SIG-M5 treated with dmso at 0.1 percent for 504 hours (cell line): ENCODE results near the gene C1orf21.

Source experiments
- DNase-seq: peaks from one replicate; lab custom pipeline; 2025; ENCODE audit not compliant: unreplicated experiment; lab: John Stamatoyannopoulos, UW

C1orf21 gene

DNA sequence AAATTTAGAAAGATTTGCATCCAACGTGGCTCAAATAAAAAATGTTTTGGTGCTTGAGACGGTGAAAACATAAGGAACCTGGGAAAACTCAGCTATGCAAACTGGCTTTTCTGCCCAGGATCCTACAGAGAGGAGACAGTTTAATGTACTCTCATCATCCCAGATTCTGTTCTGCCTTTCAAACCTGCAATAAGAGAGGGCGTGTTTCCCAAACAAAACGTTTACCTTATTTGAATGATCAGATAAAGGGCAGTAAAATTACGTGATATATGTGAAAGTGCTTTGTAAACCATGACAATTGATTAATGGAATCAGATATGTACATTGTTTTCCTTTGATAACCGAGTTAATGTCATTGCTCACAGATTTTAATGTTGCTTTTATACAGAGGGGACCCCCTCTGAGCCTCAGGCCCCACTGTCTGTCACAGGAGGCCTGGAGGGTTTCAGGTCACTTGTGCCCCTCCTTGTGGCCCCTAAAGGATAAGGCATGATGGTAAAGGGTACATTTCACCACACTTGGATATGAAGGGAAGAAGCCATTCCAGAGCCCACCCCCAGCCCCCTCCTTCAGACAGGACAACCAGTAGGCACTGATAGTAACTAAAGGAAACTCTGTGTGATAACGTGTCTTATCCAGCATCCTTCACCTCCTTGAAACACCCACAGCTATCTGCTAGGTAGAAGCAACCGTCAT, 210.3 kb downstream of the C1orf21 start:
- no peak for DNase-seq

DNA sequence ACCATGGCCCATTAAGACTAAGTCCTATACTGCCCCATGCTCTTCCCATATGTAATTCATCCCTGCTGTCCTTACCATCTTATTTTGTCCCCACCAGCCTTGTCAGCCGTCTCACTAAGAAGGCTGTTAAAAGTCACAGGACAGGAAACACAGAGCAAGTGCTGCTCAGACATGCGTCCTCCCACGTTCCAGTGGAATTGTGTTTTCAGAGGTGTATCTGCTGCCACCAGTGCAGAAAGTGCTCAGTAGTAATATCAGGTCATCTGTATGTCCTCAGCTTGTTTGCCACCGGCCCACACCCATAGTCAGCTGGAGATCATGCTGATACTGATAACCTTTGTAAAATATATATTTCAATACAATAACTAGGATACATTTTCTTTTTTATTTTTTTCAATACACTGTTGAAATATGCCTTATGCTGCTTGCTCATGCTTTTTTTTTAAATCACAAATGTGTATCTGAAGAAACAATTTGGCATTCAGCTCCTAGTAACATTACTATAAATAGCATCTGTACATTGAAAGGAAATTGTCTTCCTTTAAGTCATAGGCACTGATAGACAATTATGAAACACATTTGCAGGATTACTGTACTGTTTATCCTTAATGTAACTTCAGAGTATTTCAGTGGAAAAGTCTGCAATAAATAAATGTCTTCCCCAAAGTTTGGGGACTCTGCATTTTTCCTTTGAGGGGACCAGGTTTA, 211.0 kb downstream of the C1orf21 start:
- no peak for DNase-seq

DNA sequence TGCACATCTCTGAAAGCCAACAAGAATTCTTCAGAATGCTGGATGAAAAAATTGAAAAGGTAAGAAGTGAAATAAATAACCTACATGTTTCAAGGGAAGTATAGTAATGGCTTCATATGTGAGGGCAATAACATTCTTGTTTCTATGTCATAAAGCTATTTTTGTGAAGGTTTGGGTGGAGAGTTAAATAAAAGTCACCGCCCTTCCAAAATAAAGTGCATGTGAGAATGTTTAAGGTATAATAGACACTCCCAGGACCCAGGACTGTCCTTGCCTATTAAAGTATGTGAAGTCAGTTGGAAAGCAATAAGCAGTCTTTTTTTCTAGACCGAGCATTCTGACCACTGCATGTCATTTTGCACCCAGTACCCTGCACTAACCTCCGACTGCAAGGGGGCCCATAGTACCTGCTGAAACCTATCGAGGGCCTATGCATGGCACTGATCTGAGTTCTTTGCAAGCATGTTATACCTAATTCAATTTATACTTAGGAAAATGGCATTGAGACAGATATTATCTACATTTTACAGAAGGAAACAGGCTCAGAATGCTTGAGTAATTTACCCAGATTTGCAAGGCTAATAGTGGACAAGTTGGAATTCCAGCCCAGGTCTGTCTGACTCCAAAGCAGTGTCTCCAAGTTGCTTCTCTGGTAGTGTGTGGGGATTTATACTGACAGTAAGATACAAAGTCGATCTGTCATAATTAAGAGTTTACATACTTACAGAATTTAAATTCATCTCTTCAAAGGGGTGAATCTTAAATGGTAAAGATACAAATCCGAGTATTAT, 211.8 kb downstream of the C1orf21 start:
- DNase-seq = no peak

DNA sequence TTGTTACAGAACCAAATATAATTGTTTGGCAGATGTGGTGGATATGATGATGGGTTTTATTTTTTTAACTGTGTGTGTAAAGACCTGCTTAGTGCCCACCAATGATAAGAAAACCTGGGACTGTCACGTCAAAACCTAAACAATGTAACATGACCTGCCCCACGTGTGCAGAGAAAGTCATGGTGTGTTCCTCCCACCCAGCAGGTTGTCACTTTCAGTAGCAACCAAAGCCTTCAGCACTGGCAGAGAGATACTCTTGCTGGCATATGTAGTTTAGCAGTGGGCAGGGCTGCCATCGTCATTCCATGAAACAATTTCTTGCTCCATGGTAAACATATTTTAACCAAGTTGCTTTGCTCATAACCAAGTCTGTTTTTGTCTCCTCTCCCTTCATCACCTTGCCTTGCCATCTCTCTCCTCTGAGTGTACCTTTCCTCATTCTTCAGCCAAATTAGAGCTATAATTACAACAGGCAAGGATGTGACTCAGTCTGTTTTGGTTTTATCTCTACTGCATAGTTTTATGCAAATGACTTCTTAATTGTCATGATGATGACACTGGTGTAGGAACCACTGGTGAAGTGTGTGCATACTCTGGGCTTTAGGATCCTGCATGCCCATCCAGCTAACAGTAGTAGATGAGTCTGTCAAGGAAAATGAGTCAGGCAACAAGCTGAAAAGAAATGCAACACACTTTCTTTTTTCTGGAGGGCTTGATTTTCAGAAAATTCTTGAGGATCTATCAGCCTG, 217.5 kb downstream of the C1orf21 start:
- no peak for DNase-seq

DNA sequence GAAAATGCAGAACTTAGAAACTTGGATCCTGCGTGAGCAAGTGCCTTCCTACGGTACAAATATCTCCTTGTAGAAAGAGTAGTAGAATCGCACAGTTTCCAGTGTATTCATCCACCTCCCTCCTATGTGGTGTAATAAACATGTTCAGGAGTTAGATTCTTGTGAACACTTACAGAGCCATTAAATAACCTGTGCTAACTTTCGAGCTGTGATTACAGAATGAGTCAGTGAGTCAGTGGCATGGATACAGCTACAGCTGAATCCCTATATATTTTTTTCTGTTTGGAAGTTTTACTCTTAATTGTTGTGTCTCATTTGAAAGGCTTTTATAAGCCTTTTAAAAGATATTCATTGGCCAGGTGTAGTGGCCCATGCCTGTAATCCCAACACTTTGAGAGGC, 219.1 kb downstream of the C1orf21 start:
- no peak for DNase-seq

DNA sequence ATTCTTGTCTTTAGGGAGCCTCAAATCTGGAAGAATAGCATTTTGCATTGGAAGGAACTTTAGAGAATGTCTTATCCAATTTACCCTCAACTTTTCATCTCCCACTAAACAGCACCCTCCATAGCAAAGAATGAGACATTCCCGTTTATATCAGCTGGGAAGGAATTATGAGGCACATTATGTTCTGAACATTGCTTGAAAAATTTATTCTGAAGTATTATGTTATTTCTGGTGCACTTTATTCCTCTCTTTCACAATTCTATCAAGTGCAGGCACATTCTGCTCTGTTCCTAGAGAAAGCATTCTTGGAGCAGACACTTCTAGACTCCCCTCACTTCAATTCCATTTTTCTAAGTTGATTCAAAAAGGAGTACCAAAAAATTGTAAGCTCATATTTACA, 220.0 kb downstream of the C1orf21 start:
- DNase-seq = no peak

DNA sequence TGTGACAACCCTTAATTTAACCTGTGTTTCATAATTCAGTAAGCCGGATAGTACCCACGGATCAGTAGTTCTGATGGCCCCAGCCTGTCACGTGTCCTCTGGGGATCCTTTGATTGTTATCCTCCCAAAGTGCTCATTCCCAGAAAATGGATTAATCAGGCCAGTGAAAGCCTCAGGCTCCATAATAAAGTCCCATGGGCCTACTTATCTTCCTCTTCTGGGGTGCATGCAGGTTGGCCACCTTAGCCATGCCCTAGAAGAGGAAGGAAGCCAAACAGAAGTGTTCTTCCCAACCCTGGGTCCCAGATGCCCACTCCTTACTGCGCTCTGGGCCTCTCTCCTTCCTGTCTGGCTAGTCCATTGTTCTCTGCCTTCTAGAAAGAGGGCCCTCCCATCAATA, 221.8 kb downstream of the C1orf21 start:
- DNase-seq = no peak

DNA sequence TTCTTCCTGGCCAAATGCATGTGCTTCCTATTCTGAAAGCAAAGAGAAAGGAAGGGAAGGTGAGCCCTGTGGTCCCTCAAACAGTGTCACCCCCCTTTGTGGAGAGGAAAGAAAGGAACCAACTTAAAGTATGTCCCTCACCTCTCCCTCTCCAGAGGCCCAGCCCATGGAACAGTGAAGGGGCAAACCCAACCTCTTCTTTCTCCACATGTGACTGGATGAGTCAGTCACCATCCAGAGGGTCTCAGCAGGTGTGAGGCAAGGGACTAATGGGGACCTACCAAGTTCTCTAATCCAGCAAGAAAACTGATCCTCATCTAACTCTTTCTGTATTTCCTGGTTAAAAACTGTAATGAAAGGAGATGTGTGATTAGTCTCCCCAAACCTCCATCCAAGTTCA, 222.2 kb downstream of the C1orf21 start:
- no peak for DNase-seq

DNA sequence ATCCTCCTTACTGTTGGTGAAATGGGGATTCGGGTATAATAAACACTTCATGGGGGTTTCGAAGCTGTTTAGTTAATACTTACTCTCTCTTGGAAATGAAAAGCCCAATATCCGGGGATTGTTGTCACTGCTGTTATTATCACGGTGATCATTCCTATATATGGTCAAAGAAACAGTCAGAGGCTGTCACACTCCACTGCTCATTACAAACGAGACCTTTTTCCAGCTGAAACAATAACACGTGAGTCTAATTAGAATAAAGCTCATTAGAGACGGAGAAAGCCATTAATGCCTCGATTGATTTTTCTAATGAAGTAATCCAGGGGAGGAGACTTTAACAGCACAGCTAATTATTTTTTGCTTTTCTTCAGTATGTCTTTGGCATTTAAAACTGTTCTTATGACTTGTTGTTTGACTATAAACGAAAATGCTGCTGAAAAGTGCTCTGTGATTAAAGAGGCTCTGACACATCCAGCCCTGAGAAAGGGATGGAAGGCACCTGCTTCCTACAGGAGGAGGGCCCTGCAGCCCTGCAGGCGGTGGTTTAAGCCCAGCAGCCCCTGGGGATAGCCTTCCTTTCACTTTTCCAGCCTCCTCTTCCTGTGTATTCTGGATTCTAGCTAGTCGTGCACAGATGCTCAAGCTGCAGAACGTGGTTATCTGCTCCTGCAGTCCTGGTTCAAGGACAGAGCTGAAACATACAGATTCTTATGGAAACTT, 224.2 kb downstream of the C1orf21 start:
- DNase-seq = no peak

DNA sequence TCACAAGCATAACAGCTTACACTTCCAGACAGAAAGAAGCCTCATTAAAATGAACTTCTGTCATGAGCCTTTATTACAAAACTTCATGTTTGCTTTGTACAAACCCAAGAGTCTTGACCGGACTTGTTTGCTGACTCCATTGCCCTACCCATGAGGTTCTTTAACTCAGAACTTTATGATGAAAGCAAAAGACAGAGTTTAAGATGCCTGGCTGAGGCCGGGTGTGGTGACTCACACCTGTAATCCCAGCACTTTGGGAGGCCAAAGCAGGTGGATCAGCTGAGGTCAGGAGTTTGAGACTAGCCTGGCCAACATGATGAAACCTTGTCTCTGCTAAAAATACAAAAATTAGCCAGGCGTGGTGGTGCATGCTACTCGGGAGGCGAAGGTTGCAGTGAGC, 225.4 kb downstream of the C1orf21 start:
- peak; percentile 38 for DNase-seq

DNA sequence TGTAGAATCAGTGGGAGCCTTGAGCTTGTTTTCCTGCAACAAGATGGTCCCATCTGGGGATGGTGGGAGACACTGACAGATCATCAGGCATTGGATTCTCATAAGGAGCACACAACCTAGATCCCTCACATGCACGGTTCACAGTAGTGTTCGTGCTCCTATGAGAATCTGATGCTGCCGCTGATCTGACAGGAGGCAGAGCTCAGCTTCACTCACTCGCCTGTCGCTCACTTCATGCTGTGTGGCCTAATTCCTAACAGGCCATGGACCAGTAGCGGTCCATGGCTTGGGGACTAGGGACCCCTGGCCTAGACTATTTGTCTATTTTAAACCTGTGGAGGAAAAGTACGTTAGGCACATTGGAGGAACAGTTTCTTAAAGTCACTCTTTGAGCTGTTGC, 227.8 kb downstream of the C1orf21 start:
- DNase-seq = no peak

DNA sequence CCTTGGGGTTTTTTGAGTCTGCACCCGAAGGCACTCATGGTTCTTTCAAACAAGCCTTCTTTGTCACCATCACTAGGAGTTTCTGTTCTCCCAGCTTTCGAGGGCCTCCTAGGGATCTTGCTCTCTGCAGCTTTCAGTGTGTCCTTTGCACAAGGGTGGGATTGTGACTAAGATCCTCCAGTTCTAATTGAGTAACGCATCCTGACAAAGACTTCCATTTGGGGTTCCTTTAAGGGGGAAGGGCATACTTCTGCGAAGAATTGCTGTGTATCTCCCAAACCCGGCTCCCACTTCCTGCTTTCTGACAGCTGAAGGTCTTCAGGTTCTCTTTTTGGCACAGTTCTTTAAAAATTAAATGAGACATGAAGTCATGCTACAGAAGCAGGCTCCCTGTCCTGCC, 228.5 kb downstream of the C1orf21 start:
- DNase-seq = peak; percentile 92

DNA sequence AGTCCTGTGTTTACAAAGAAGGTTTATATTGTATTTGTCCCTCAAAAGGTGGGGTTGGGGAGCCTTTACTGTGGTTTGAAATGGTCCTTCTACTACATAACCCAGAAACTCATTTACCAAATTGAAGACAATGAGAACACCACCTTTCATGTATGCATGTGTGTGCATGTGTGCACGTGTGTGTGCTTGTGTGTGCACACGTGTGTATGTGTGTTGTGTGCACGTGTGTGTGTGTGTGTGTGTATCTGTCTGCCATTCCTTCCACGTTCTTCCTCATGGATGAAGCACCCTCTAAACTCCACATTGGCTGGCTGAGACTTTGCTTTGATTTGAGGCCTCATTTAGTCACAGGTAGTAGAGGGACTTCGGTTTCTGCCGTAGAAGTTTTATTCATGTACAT, 229.7 kb downstream of the C1orf21 start:
- no peak for DNase-seq

DNA sequence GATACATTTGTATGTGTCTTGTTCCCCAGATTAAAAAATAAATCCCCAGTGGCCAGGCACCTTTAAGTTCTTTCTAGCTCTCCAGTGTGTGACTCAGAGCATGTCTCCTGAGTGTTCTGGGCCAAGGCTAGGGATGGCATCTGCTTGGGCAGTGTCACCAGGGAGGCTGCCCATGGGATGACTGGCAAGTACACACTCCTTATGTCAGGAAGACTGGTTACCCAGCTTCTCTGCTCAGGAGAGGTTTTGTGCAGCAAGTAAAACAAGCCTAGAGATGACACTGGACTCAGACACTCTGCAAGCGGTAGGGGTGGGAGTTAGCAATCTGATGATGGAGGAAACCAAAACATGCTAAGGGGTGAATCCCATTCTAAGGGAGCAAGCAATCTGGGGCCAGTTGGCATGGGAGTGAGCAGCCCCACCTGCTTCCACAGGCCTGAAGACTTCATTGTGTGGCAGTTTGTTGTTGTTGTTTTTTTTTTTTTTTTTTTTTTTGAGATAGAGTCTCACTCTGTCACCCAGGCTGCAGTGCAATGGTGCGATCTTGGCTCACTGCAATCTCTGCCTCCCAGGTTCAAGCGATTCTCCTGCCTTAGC, 230.7 kb downstream of the C1orf21 start:
- DNase-seq = no peak

DNA sequence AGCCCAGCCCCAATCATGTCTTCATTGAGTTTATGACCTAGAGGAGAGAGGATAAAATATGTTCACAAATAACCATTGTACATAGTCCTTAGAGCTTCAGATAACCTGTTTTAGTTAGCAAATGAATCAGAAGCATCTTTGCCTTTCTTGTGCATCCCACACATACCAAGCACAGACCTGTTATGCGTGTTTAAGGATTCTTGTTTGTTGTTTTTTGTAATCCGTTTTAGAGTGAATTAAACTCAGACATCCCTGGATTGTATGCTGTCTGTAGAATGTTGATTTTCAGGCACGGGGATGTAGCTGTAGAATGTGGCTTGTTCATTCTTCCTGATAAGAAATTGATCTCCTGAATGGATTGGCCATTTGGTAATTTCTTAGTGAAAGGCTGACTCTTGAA, 232.0 kb downstream of the C1orf21 start:
- no peak for DNase-seq

DNA sequence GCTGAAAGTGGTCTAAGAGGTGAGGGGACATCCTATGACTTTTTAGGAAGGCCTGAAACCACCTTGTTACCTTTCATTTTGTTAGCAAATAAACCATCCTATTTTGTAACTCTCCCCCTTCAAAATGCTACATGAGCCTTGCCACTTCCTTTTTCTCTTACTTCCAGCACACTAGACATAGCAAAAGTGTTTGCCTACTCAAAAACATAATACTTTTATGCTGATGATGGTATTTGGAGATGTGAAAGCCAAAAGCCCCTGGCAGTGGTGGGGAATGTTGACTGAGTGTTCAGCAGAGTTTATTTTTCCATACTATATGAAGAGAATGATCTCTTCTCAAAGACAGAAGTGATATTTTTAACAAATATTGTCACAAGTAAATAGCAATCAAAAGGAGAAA, 233.6 kb downstream of the C1orf21 start:
- peak; percentile 12 for DNase-seq

DNA sequence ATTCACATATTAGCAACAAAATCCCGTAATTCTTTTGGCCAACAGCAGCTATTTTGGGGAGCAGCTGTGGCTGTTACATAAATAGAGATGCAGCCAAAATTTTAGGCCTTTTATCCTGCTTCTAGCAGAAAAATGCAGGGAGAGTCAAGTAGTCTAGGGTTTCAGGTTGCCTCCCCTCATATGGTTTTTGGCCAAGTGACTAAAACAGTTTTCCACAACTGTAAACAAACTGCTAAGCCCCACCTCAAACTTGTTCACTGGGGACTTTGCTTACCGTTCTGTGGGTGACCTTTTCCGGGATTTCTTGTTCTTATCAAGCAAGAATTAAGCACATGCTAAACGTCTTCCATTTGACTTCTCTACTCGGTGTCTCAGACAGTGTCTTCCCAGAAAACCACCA, 234.4 kb downstream of the C1orf21 start:
- DNase-seq = no peak

DNA sequence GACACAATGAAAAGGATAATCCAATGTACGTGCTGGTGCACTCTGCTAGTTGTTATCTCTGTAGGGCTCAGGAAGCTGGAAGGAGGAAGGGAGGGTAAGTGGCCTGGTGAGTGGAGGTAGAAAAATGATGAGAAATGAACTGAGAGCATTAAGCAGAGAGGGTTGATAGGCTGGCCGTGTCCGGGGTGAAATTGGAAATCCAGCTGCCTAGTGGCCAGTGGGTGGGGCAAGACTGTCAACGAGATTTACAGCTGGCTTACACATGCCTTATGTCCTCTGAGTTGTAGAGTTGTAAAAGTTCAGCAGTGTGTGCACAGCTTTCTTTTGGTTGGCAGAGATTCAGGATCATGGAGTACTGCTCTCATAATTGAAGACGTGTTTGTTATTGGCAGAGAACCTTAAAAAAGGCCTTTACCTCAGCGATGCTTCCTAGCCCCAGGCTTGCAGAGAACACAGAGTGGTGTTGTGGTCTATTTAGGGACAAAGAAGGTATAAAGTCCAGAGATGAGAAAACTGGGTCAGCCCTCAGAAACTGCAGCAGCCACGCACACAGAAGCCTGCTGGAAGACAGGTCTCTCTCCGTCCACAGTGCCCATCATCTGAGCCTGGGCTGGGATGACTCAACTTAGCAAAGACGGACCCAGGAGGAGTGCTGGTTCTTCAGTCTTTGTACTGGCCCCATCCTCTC, 235.5 kb downstream of the C1orf21 start:
- DNase-seq = peak; percentile 10

DNA sequence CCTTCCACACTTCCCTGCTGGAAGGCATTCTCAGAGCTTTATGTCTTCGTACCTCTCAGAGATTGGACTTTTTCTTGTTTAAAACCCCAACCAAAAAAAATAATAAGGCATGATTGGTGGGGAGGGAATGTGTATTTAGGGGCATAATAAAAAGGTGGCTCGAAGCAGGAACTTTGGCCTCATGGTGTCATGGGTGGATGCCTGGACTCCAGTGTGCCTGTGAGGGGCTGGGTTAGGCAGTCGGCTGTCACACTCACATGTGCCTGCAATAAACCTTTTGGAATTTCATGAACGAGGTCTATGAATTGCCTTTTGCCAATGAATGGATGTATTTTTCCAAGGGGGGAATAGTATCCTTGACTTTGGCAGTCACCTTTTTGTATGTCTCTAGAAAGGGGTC, 236.6 kb downstream of the C1orf21 start:
- no peak for DNase-seq

DNA sequence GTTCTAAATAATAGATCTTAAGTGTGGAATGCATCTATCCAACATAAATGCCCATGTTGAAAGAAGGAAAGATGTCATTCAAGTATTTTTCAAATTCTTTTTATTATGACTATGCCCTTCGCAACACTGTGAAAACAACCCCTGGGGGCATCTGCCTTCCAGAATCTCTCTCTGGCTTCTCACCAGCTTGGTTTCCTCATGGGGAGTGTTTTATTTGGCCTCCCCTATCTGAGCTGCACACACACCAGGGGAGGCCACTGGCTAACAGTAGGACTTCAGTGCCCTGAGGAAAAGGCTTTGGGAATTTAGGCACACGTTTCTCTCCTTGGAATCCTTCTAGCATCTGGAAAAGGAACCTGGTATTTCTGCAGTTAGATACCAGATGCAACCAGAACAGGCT, 237.2 kb downstream of the C1orf21 start:
- DNase-seq = no peak
